Cerebellar nuclear complex (tissue), 1 donor: ENCODE measurements around the gene STAM2.
"Not testable (repeated sequence)": the region's sequence is repeated elsewhere in the genome, so short reads cannot be mapped to it uniquely, and the experiment has no call there.

Experiments
- DNase-seq, 2 experiments: peaks; one replicate each; lab custom pipeline; 2025; lab: John Stamatoyannopoulos, UW

The STAM2 gene

GRCh38 chr2:152175368-152176112 is at the start of gene STAM2:
TSS of gene STAM2 (minus strand) at chr2:152175763. CDS start at chr2:152175642, 121 bp downstream.
- peak; percentile 1 to 70 for DNase-seq

GRCh38 chr2:152223977-152224376 is 48.4 kb upstream of the STAM2 start:
- DNase-seq, result no peak

DNA sequence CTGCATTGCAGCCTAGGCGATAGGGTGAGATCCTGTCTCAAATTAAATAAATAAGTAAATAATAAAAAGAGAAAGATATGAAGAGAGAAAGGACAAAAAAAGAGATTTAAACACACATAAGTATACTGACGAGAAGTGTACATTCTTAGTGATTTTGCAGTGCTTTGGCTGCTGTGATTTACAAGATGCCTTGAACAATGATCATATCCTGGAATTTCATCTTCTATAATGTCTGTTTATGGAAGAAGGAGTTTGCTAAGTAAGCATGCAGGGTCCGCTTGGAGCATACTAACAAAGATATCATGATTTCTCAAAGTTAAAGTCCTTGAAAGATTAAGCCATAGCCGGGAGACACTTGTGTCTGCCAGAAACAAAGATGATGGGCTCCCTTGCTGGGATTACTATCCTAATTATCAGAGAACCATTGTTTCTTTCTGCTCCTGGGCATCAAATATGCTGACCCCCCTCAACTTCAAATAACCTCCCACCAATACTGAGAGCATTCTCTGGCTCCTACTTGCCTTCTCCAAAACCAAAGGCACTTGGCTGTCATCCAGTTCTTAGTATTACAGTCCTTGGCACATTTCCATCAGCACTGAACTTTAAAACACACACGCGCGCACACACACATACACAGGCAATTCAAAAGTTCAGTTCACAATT is 47.5 kb upstream of the STAM2 start:
- DNase-seq, result peak in 1 of 2 experiments; percentile 22

DNA sequence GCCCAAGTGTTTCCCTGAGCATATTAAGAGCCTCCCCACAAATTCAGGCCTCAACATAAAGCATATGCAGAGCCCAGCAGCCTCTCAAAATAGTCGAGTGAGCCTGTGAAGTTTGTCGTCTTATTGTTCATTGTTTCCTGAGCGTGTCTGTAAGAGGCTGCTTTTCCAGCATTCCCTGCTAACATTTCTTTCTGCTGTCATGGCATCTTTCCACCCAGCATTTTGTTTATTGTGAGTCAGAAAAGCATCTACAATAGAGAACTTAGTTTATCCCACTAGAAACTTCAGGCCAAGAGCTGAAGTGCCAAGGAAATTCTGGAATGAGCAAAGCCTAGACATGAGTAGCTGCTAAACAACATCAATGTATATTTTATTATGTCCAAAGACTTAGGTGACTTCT is 46.3 kb upstream of the STAM2 start:
- DNase-seq, result no peak

- DNase-seq, result no peak
Measured at GRCh38 chr2:152219077-152219828, 43.7 kb upstream of the STAM2 start.

DNA sequence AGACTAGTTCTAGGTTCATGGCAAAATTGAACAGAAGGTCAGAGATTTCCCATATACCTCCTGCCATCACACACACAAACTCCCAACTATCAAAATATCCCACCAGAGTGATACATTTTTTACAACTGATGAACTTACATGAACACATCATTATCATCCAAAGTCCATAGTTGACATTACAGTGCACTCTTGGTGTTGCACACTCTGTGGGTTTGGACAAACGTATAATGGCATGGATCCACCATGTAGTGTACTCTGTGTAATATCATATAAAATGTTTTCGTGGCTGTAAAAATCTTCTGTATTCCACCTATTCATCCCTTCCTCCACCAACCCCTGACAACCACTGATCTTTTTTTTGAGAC is 25.9 kb upstream of the STAM2 start:
- no peak for DNase-seq

DNA sequence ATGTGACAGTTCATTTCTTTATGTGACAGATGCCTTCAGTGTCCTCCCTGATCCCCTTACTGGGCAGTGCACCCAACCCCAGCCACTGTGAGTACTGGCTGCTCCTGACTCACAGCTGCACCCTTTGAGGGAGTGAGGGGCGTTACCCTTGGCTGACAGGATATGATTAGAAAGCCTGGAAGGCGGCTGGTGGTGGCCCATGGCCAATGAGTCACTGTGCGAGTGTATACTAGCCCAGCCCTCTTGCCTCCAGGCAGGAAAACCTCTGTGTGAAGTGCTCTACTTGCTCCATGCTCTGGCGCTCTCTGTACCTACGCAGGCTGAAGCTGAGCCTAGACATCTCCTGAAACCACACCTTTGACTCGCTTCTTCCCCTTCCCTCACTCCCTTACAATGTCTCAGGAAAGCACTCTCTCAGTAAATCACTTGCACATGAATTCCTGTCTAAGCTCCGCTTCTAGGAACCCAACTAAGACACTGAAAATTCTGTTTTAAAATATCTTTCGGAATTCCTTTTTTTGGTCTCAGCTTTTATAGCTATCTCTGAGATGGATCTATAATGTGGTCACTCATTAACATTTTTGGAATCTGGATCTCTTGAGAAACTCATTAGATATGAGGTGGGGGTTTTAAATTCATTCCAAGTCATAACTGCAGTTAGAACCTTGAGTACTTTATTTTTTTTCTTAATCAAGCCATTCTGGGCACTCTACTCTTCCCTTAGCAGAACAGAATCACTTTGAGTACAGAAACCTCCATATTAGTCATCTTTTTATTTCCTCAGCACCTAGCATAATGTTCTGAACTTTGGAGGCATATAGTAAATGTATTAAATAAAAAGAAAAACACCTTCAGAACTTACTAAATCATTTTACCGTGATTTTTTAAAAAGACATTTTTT is 25.3 kb upstream of the STAM2 start:
- DNase-seq, result no peak

GRCh38 chr2:152200101-152200500 is 24.5 kb upstream of the STAM2 start:
- no peak for DNase-seq

DNA sequence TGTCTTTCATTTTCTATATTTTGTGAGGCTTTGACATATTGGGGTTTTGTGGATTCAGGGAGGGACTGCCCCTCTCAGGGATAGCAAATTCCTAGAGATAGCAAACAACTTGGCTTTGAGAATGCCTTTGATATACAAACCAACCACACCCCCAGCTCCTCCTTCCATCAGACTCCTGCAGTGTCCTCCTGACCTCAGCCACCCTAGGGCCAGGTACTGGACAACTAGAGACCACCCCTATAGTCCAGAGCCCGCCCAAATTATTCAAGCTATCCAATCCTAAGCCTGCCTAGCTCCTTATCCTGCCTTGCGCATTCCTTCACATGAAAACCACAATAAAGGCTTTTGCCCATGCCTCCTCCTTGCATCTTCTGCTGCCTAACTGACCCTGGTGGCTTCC is 22.9 kb upstream of the STAM2 start:
- DNase-seq, result no peak

GRCh38 chr2:152197508-152198284 is 22.1 kb upstream of the STAM2 start:
- DNase-seq, result not testable (repeated sequence)

- peak in 1 of 2 experiments; percentile 31 for DNase-seq
Measured at GRCh38 chr2:152189622-152190495, 14.3 kb upstream of the STAM2 start.

GRCh38 chr2:152186808-152187207 is 11.2 kb upstream of the STAM2 start:
- not testable (repeated sequence) for DNase-seq

DNA sequence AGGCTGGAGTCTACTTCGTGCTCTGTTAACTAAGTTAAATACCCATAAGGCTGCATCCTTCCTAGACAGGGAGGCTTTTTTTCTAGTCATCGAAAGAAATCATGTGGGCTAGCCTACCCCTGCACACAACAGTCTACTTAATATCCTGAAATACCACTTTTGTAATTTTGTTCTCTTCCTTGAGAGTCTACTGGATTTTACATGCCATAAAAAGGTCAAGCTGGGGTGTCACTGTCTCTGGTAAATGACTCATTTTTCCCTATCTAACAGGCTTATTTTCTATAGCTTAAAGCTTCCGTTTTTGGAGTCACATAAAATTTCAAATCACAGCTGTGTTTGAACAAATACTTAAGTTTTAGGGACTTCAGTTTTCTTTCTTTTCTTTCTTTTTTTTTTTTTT is 10.7 kb upstream of the STAM2 start:
- DNase-seq, result no peak

DNA sequence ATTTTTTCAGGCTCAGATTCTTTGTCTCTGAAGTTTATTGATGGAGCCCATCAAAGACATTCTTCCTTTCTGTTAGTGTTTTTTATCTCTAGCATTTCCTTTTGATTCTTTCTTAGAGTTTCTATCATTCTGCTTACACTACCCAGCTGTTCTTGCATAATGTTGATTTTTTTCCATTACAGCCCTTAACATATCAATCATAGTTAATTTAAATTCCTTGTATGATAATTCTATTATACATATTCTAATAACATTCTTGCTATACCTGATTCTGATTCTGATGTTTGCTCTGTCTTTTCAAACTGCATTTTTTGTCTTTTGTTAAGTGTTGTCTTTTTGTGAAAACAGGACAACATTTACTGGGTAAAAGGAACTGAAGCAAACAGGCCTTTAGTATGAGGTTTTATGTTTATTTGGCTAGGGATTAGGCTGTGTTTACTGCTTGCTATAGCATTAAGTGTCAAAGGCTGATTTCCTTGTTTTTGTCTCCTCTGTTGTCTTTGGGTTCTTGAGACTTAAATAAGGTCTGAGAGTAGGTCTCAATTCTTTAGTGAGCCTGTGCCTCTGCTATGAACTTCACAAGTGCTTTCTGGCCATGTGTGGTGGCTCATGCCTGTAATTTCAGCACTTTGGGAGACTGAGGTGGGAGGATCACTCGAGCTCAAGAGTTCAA is 8.0 kb upstream of the STAM2 start:
- no peak for DNase-seq

- not testable (repeated sequence) for DNase-seq
Measured at GRCh38 chr2:152177667-152178066, 2.1 kb upstream of the STAM2 start.

DNA sequence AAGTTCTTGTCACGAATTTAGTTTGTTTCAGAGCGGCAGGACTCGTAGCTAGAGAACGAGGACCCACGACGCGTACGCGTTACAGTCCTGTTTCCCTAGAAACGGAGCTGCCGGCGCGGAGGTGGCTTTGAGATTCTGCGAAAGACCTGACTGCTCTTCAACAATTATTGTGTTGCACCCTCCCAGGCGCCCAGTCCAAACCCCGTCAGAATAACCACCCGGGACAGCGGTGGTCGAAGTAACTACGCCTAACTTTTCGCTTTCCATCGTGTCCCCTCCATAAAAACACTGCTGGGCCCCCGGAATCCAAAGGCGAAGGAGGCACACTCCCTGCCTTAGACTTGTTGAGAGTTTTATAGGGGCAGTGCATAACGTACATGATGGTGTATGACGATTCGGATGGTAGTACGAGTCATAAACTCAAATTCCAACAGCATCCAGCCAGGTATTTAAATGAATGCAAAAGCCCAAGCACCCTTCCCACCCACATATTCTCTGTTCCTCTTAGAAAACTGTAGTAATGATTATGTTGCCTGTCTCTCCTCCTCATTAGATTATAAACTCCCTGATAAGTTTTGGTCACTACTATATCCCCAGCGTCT is 651 bp upstream of the STAM2 start:
- no peak for DNase-seq

GRCh38 chr2:152175012-152175367 is 573 bp downstream of the STAM2 start:
- no peak for DNase-seq

DNA sequence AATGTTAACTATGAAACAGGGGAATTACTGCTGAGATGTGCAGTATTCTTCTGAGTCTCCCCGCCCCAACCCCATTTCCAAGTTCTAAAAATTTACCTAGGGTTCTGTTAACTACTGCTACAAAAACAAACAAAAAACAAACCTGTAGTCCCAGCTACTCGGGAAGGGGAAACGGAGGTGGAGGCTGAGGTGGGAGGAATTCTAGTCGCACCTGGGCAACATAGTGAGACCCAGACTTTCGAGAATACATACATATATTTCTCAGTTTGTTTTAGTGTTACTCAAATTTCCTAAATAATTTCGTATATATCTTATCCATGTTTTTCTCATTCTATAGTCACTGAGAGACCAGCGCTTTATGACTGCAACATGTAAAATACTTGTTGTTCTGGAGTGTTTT is 989 bp downstream of the STAM2 start:
- no peak for DNase-seq

GRCh38 chr2:152173831-152174230 is 1.7 kb downstream of the STAM2 start:
- no peak for DNase-seq
